H9 (cell line): ENCODE data around the gene SPIN1. TPM values are rescaled to one million over a fixed set of nuclear protein-coding genes. Genes with fewer than 3 reads are reported as not detected.

Experiments used
- DNase-seq: peaks from one replicate; pipeline ENCODE4 v3.0.0-alpha.2; 2017
- H2AFZ ChIP-seq: one replicate; pipeline ENCODE4 v1.6.1; 2013; ENCODE audit warnings: mild to moderate bottlenecking, low read length, control low read depth, moderate library complexity
- H2AK5ac ChIP-seq: 2 replicates; pipeline ENCODE4 v1.6.1; 2013; ENCODE audit warnings: low read length, control low read depth, mixed read lengths; ENCODE audit not compliant: insufficient read length
- H2BK120ac ChIP-seq: one replicate; pipeline ENCODE4 v1.6.1; 2013; ENCODE audit warnings: low read depth, mild to moderate bottlenecking, low read length, control low read depth, inconsistent platforms; ENCODE audit not compliant: poor library complexity, severe bottlenecking
- H2BK12ac ChIP-seq: 2 replicates; pipeline ENCODE4 v1.6.1; 2013; ENCODE audit warnings: low read length, control low read depth, mixed read lengths, low read depth; ENCODE audit not compliant: insufficient read length
- H2BK15ac ChIP-seq: 2 replicates; pipeline ENCODE4 v1.6.1; 2013; ENCODE audit warnings: low read depth, low read length, control low read depth
- H2BK20ac ChIP-seq: one replicate; pipeline ENCODE4 v1.6.1; 2013; ENCODE audit warnings: low read depth, mild to moderate bottlenecking, low read length, control low read depth, inconsistent platforms; ENCODE audit not compliant: poor library complexity, severe bottlenecking
- H2BK5ac ChIP-seq: 2 replicates; pipeline ENCODE4 v1.6.1; 2013; ENCODE audit warnings: low read length, control low read depth, mixed read lengths; ENCODE audit not compliant: insufficient read length
- H3K14ac ChIP-seq: 2 replicates; pipeline ENCODE4 v1.6.1; 2013; ENCODE audit warnings: low read length, control low read depth; ENCODE audit not compliant: insufficient read depth
- H3K18ac ChIP-seq: 2 replicates; pipeline ENCODE4 v1.6.1; 2013; ENCODE audit warnings: low read depth, mild to moderate bottlenecking, mixed read lengths, low read length, control low read depth; ENCODE audit not compliant: insufficient read length
- H3K23ac ChIP-seq: 2 replicates; pipeline ENCODE4 v1.6.1; 2013; ENCODE audit warnings: low read length, control low read depth, mixed read lengths, low read depth; ENCODE audit not compliant: insufficient read length
- H3K23me2 ChIP-seq: 2 replicates; pipeline ENCODE4 v1.6.1; 2013; ENCODE audit warnings: low read depth, mild to moderate bottlenecking, mixed read lengths, low read length, control low read depth; ENCODE audit not compliant: insufficient read length, poor library complexity, severe bottlenecking
- H3K27ac ChIP-seq: 2 replicates; pipeline ENCODE4 v1.5.1; 2013; ENCODE audit warnings: low read length, control low read depth, mixed read lengths, low read depth; ENCODE audit not compliant: insufficient read length
- H3K27me3 ChIP-seq: 2 replicates; pipeline ENCODE4 v1.6.1; 2013; ENCODE audit warnings: low read length, control low read depth, inconsistent platforms; ENCODE audit not compliant: insufficient read depth
- H3K4ac ChIP-seq: 2 replicates; pipeline ENCODE4 v1.6.1; 2013; ENCODE audit warnings: low read depth, mild to moderate bottlenecking, control low read depth, inconsistent platforms, low read length, moderate library complexity
- H3K4me1 ChIP-seq: 2 replicates; pipeline ENCODE4 v1.6.1; 2013; ENCODE audit warnings: low read length, control low read depth, inconsistent platforms; ENCODE audit not compliant: insufficient read depth
- H3K4me2 ChIP-seq: 2 replicates; pipeline ENCODE4 v1.6.1; 2013; ENCODE audit warnings: low read length, control low read depth, mixed read lengths; ENCODE audit not compliant: insufficient read length, insufficient read depth
- H3K56ac ChIP-seq: 2 replicates; pipeline ENCODE4 v1.6.1; 2013; ENCODE audit warnings: low read depth, mild to moderate bottlenecking, mixed read lengths, low read length, control low read depth; ENCODE audit not compliant: insufficient read length
- H3K79me1 ChIP-seq: 2 replicates; pipeline ENCODE4 v1.6.1; 2013; ENCODE audit warnings: low read depth, mild to moderate bottlenecking, moderate library complexity, low read length, control low read depth, inconsistent platforms; ENCODE audit not compliant: insufficient read depth, poor library complexity, severe bottlenecking
- H3K79me2 ChIP-seq: 2 replicates; pipeline ENCODE4 v1.6.1; 2013; ENCODE audit warnings: low read length, control low read depth, inconsistent platforms; ENCODE audit not compliant: insufficient read depth
- H3K9ac ChIP-seq: 2 replicates; pipeline ENCODE4 v1.6.1; 2013; ENCODE audit warnings: low read length, control low read depth, mixed read lengths; ENCODE audit not compliant: insufficient read length; ENCODE audit errors: extremely low read depth
- H3K9me3 ChIP-seq: one replicate; pipeline ENCODE4 v1.6.1; 2013; ENCODE audit warnings: low read depth, low read length, inconsistent platforms; ENCODE audit not compliant: control insufficient read depth
- H3T11ph ChIP-seq: one replicate; pipeline ENCODE4 v1.6.1; 2013; ENCODE audit warnings: mild to moderate bottlenecking, low read length, control low read depth, inconsistent platforms
- H4K20me1 ChIP-seq: one replicate; pipeline ENCODE4 v1.6.1; 2013; ENCODE audit not compliant: control insufficient read depth, insufficient read length, insufficient read depth
- H4K5ac ChIP-seq: 2 replicates; pipeline ENCODE4 v1.6.1; 2013; ENCODE audit warnings: low read depth, mild to moderate bottlenecking, mixed read lengths, low read length, control low read depth; ENCODE audit not compliant: insufficient read length
- H4K8ac ChIP-seq: replicated peaks from 2 replicates; pipeline ENCODE4 v1.6.1; 2013; ENCODE audit warnings: low read length, control low read depth, mixed read lengths, low read depth; ENCODE audit not compliant: insufficient read length
- H4K91ac ChIP-seq: 2 replicates; pipeline ENCODE4 v1.6.1; 2013; ENCODE audit warnings: low read depth, mild to moderate bottlenecking, moderate library complexity, mixed read lengths, low read length, control low read depth; ENCODE audit not compliant: insufficient read length
- H3K27ac Mint-ChIP-seq, 3 experiments: 2 replicates in 2 of 3; 3 replicates in 1 of 3; pipeline ENCODE4 v1.8.0; 2020 to 2021; ENCODE audit warnings: mixed read lengths in 3 of 3, mild to moderate bottlenecking in 1 of 3, moderate library complexity in 1 of 3
- H3K27me3 Mint-ChIP-seq: 2 replicates; pipeline ENCODE4 v1.8.0; 2021; ENCODE audit warnings: low read depth, mild to moderate bottlenecking, moderate library complexity, mixed read lengths
- H3K36me3 Mint-ChIP-seq, 3 experiments: 2 replicates in 2 of 3; 3 replicates in 1 of 3; pipeline ENCODE4 v1.8.0; 2020 to 2021; ENCODE audit warnings: low read depth in 3 of 3, mixed read lengths in 3 of 3; ENCODE audit not compliant: insufficient read depth in 1 of 3
- H3K4me1 Mint-ChIP-seq, 2 experiments: 2 replicates each; pipeline ENCODE4 v1.8.0; 2020; ENCODE audit warnings: mixed read lengths in 2 of 2
- H3K4me3 Mint-ChIP-seq, 2 experiments: 2 replicates in 1 of 2; 3 replicates in 1 of 2; pipeline ENCODE4 v1.8.0; 2020 to 2021; ENCODE audit warnings: mild to moderate bottlenecking in 2 of 2, mixed read lengths in 2 of 2, moderate library complexity in 1 of 2
- H3K9me3 Mint-ChIP-seq, 2 experiments: 2 replicates in 1 of 2; 3 replicates in 1 of 2; pipeline ENCODE4 v1.8.0; 2020; ENCODE audit warnings: mild to moderate bottlenecking in 2 of 2, mixed read lengths in 2 of 2, moderate library complexity in 1 of 2
- WGBS: extraction: QIAGEN DNeasy Blood & Tissue Kit; methylation state at CpG from one replicate; pipeline ENCODE4 v1.1.7; 2013; ENCODE audit warnings: missing lambda C conversion rate, low lambda C conversion rate, mixed read lengths; ENCODE audit not compliant: insufficient read length; ENCODE audit errors: extremely low coverage; 5-methylcytosine and 5-hydroxymethylcytosine counted together
- total RNA-seq: library from RNA; stranded (reverse); gene quantifications from 2 replicates; pipeline ENCODE4 v1.2.1, GENCODE V29; 2021
- TF ChIP-seq, protein P1 (sequence below): fragments of 200-600 bp; sonication (generic); conservative IDR thresholded peaks from 3 replicates; pipeline ENCODE4 v1.8.0; 2021; ENCODE audit warnings: antibody characterized with exemption, mild to moderate bottlenecking

Gene SPIN1
- total RNA-seq, 1 experiment from 2014 or later = 136 TPM

GRCh38 chr9:88498880-88499279 is 110.6 kb downstream of the SPIN1 start:
- Histone ChIP-seq H3K23ac (no peak overlapping the region), H3K79me1 (no peaks in the 10 kb centered on the region), H3K9ac (no peak overlapping the region), H4K20me1 (no peaks in the 10 kb centered on the region), H4K5ac (no peak overlapping the region), H3K4me1 (peaks cover 6% of the 10 kb centered on the region; the same call in 1 of the 2 replicates), H3K14ac (no peak overlapping the region), H2AK5ac (no peak overlapping the region), H2AFZ (no peak overlapping the region), H3K4me2 (no peak overlapping the region), H2BK20ac (no peak overlapping the region), H3K4ac (no peak overlapping the region), H4K91ac (no peak overlapping the region), H3K79me2 (no peaks in the 10 kb centered on the region; the same call in 1 of the 2 replicates), H2BK12ac (no peak overlapping the region), H3T11ph (no peak overlapping the region), H3K27me3 (no peaks in the 10 kb centered on the region), H3K27ac (no peak overlapping the region), H3K18ac (no peak overlapping the region), H4K8ac (no peak overlapping the region), H3K23me2 (no peaks in the 10 kb centered on the region), H2BK5ac (no peak overlapping the region), H2BK120ac (no peak overlapping the region), H2BK15ac (no peak overlapping the region), H3K56ac (no peak overlapping the region), H3K9me3 (no peaks in the 10 kb centered on the region)
- Mint-ChIP-seq H3K9me3 (no peaks in the 10 kb centered on the region; a peak in 1 of 5 replicates), H3K36me3 (no peaks in the 10 kb centered on the region), H3K4me3 (no peak overlapping the region), H3K27ac (no peak overlapping the region), H3K27me3 (no peaks in the 10 kb centered on the region), H3K4me1 (peaks cover 19 to 24% of the 10 kb centered on the region in 2 experiments)
- WGBS = no CpG with 5 or more reads among the region's 6 CpGs
- no peak for DNase-seq
- TF ChIP-seq, protein P1, sequence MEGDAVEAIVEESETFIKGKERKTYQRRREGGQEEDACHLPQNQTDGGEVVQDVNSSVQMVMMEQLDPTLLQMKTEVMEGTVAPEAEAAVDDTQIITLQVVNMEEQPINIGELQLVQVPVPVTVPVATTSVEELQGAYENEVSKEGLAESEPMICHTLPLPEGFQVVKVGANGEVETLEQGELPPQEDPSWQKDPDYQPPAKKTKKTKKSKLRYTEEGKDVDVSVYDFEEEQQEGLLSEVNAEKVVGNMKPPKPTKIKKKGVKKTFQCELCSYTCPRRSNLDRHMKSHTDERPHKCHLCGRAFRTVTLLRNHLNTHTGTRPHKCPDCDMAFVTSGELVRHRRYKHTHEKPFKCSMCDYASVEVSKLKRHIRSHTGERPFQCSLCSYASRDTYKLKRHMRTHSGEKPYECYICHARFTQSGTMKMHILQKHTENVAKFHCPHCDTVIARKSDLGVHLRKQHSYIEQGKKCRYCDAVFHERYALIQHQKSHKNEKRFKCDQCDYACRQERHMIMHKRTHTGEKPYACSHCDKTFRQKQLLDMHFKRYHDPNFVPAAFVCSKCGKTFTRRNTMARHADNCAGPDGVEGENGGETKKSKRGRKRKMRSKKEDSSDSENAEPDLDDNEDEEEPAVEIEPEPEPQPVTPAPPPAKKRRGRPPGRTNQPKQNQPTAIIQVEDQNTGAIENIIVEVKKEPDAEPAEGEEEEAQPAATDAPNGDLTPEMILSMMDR = no peak
